ENCODE results near the gene CHAD.

CHAD gene

DNA sequence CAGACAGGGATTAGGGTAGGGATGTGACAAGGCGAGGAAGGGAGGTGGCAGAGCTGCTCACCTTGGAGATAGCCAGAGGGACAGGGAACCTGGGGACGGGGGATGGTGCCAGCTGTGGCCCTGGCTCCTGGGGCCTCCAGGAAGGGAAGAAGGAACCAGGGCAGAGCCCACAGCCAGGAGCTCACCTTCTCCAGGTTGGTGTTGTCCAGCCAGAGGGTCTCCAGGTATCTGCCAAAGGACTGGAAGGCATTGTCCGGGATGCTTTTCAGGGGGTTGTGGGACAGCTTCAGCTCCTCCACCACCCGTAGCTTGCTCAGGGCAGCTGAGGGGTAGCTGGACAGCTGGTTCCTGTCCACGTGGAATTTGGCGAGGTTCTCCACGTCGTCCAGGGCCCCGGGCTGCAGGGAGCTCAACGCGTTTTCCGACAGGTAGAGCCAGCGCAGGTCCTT is 801 bp downstream of the CHAD start:
- DNase-seq (ENCODE audit: low spot score): no peak
- Histone ChIP-seq H3K27ac (ENCODE audit: poor library complexity, severe bottlenecking) (no peak overlapping the region), H3K4me1 (ENCODE audit: insufficient read depth, poor library complexity, severe bottlenecking) (no peaks in the 10 kb centered on the region), H3K36me3 (ENCODE audit: low read depth) (peaks cover 15% of the 10 kb centered on the region), H3K9me3 (ENCODE audit: severe bottlenecking) (no peaks in the 10 kb centered on the region), H3K27me3 (ENCODE audit: insufficient read depth, poor library complexity, severe bottlenecking) (no peaks in the 10 kb centered on the region), H3K4me3 (ENCODE audit: severe bottlenecking) (no peak overlapping the region)
- TF ChIP-seq, protein P1, sequence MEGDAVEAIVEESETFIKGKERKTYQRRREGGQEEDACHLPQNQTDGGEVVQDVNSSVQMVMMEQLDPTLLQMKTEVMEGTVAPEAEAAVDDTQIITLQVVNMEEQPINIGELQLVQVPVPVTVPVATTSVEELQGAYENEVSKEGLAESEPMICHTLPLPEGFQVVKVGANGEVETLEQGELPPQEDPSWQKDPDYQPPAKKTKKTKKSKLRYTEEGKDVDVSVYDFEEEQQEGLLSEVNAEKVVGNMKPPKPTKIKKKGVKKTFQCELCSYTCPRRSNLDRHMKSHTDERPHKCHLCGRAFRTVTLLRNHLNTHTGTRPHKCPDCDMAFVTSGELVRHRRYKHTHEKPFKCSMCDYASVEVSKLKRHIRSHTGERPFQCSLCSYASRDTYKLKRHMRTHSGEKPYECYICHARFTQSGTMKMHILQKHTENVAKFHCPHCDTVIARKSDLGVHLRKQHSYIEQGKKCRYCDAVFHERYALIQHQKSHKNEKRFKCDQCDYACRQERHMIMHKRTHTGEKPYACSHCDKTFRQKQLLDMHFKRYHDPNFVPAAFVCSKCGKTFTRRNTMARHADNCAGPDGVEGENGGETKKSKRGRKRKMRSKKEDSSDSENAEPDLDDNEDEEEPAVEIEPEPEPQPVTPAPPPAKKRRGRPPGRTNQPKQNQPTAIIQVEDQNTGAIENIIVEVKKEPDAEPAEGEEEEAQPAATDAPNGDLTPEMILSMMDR (IDR thresholded peaks at IDR 0.05; ENCODE audit: poor library complexity, severe bottlenecking): no peak
- no peak for ATAC-seq (ENCODE audit: low read depth)

DNA sequence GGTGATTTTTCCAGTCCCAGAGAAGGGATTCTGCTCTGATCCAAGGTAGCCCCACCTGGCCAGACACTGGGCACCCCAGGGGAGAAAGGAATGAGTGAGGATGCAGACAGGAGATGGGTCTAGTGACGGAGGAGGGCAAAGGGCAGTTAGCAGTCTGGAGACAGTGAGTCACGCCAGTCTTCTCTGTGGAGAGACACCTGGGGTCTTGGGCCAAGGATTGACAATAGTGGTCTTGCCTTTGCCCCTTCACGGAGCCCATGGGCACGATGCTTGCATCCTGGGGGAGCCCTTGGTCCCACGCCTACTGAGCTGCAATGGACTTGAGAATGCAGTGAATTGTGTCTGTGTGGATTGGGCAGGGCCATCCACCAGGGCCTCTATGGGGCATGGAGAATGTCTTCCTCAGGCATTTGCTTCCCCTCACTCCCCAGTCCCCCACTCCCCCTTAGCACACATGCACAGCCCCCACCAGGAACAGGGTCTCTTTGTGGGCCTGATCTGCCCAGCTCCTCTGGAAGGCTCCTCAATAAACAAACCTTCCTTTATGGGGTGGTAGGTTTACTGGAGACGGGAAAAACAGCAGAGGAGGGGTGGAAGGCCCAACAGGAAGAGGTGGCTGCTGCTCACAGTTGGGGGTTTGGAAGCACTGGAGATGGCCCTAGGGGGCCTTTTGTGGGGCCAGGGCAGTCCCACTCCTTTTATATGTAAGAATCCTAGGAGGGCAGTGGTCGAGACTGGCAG is 1.4 kb downstream of the CHAD start:
- H3K4me1 ChIP-seq (ENCODE audit: insufficient read depth, poor library complexity, severe bottlenecking): no peaks in the 10 kb centered on the region
- DNase-seq (ENCODE audit: low spot score) (no peak), ATAC-seq (ENCODE audit: low read depth) (no peak)
- no peaks in the 10 kb centered on the region for H3K9me3 ChIP-seq (ENCODE audit: severe bottlenecking)
- no peak overlapping the region for H3K27ac ChIP-seq (ENCODE audit: poor library complexity, severe bottlenecking)
- H3K36me3 ChIP-seq (ENCODE audit: low read depth): peaks cover 17% of the 10 kb centered on the region
- no peak overlapping the region for H3K4me3 ChIP-seq (ENCODE audit: severe bottlenecking)
- no peaks in the 10 kb centered on the region for H3K27me3 ChIP-seq (ENCODE audit: insufficient read depth, poor library complexity, severe bottlenecking)
- TF ChIP-seq, protein P1 (IDR thresholded peaks at IDR 0.05; ENCODE audit: poor library complexity, severe bottlenecking): no peak

DNA sequence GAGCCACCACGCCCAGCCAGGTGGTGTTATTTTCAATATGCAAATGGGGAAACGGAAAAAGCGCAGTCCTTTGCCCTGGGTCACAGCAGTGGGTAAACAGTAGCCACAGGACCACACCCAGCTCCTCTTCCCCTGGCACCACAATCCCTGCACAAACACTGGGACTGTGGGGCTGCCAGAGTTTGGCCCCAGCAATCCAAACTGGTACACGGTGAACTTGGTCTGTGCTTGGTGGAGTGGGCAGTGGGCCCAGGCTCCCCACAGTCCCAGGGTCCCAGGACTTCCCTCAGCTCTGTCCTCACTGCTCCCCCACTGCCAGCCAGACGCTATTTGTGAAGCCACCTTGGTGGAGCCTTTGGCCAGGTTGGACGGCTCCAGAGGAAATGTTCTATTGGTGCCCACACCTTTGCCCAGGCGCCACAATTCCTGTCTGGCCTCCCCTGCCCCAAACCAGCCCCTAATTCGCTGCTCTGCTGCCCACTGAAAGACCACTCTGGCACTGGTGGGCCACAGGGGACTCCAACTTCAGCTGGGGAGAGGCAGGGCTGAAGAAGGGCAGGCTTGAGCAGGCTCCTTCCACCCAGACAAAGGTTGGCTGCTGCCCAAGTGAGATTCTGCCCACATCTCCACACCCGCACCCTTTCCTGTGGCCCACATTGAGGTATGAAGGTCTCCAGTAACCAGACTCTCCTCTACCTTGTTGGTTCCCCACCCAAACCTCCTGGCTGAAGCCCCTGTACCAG is 2.1 kb downstream of the CHAD start:
- H3K27ac ChIP-seq (ENCODE audit: poor library complexity, severe bottlenecking): no peak overlapping the region
- no peaks in the 10 kb centered on the region for H3K27me3 ChIP-seq (ENCODE audit: insufficient read depth, poor library complexity, severe bottlenecking)
- DNase-seq (ENCODE audit: low spot score): no peak
- H3K4me1 ChIP-seq (ENCODE audit: insufficient read depth, poor library complexity, severe bottlenecking): no peaks in the 10 kb centered on the region
- H3K9me3 ChIP-seq (ENCODE audit: severe bottlenecking): no peaks in the 10 kb centered on the region
- peaks cover 15% of the 10 kb centered on the region for H3K36me3 ChIP-seq (ENCODE audit: low read depth)
- TF ChIP-seq, protein P1 (IDR thresholded peaks at IDR 0.05; ENCODE audit: poor library complexity, severe bottlenecking): no peak
- no peak for ATAC-seq (ENCODE audit: low read depth)
- H3K4me3 ChIP-seq (ENCODE audit: severe bottlenecking): no peak overlapping the region

DNA sequence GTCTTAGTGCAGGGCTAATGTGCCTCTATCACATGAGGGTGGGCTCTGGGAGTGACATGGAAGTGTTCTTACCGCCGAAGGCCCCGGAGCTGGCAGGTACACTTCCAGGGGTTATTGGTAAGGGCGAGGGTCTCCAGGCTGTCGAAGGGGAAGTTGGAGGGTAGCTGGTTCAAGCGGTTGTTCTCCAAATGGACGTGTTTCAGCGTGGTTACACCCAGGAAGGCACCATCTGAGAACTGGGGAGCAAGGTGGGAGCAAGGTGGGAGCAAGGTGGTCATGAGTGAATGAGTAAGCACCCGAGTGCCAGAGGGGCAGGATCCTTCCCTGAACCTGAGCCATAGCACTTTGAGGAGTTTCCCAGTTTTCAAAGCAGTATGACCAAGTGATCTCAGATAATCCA is 3.0 kb downstream of the CHAD start:
- Histone ChIP-seq H3K4me1 (ENCODE audit: insufficient read depth, poor library complexity, severe bottlenecking) (no peaks in the 10 kb centered on the region), H3K4me3 (ENCODE audit: severe bottlenecking) (no peak overlapping the region), H3K9me3 (ENCODE audit: severe bottlenecking) (no peaks in the 10 kb centered on the region), H3K36me3 (ENCODE audit: low read depth) (peaks cover 16% of the 10 kb centered on the region), H3K27me3 (ENCODE audit: insufficient read depth, poor library complexity, severe bottlenecking) (no peaks in the 10 kb centered on the region), H3K27ac (ENCODE audit: poor library complexity, severe bottlenecking) (no peak overlapping the region)
- no peak for DNase-seq (ENCODE audit: low spot score)
- ATAC-seq (ENCODE audit: low read depth): no peak
- TF ChIP-seq, protein P1 (IDR thresholded peaks at IDR 0.05; ENCODE audit: poor library complexity, severe bottlenecking): no peak

DNA sequence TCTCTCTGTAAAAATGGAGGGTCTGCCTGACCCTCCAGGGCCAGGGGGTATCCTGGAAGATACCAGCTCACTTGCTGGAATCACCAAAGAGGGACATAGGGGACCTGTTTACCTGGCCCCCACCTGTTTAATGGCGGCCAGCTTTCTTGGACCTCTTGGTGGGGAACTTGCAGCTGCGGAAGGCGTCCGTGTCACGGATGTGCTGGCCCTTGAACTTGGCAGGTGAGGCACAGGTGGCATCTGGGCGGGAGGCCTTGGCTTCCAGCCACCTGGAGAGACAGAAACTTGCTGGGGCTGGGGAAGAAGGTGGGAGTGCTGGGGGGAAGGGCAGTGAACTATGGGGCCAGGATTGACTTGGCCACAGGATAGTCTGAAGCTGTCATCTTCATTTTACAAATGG is 3.5 kb downstream of the CHAD start:
- DNase-seq (ENCODE audit: low spot score): no peak
- peaks cover 16% of the 10 kb centered on the region for H3K36me3 ChIP-seq (ENCODE audit: low read depth)
- no peak overlapping the region for H3K4me3 ChIP-seq (ENCODE audit: severe bottlenecking)
- H3K4me1 ChIP-seq (ENCODE audit: insufficient read depth, poor library complexity, severe bottlenecking): no peaks in the 10 kb centered on the region
- TF ChIP-seq, protein P1 (IDR thresholded peaks at IDR 0.05; ENCODE audit: poor library complexity, severe bottlenecking): no peak
- ATAC-seq (ENCODE audit: low read depth): no peak
- H3K9me3 ChIP-seq (ENCODE audit: severe bottlenecking): no peaks in the 10 kb centered on the region
- H3K27ac ChIP-seq (ENCODE audit: poor library complexity, severe bottlenecking): no peak overlapping the region
- H3K27me3 ChIP-seq (ENCODE audit: insufficient read depth, poor library complexity, severe bottlenecking): no peaks in the 10 kb centered on the region

Measured in RWPE2 (cell line).